T47D (cell line): ENCODE results near the gene ZFAND4.
"Not testable (repeated sequence)": the region's sequence is repeated elsewhere in the genome, so short reads cannot be mapped to it uniquely, and the experiment has no call there.

Source experiments
- DNase-seq, 2 experiments: peaks; one replicate each; pipeline versions ENCODE4 v3.0.0 to v3.0.0-alpha.2; 2011 to 2012; ENCODE audit warnings: low read depth in 1 of 2, low spot score in 1 of 2
- JUND ChIP-seq: IDR thresholded peaks from 2 replicates; pipeline ENCODE4 v1.6.1; 2012; ENCODE audit warnings: low read depth
- in situ Hi-C: cut with HindIII; loops from 2 replicates; pipeline ENCODE4 v1.10.0; 2016; ENCODE audit warnings: low sequenced_read_pairs, low pct_unique_long_range_greater_than_20kb

ZFAND4 gene

GRCh38 chr10:45624724-45625123 is 47.8 kb downstream of the ZFAND4 start:
- DNase-seq, result no peak
- no peak for TF ChIP-seq JUND
- in situ Hi-C loops, result no loop called here

DNA sequence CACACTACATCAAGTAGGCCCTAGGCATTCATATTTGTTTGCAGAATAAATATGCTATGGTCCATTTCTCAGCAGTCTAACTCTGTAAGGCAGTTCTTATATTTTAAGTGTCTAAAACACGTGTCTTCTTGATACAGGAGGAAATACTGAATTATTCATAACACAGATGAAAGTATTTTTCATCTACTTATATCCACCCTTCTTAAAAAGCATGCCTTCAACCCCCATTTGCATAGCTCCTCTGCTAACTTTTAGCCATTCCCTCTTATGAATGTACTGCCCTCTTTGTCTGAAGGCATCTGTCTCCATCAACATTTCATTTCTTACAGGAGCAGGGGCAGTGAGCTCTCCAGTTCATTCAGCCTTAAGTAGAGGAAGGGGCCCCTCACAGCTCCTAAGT is 57.7 kb downstream of the ZFAND4 start:
- in situ Hi-C loops, result no loop called here

DNA sequence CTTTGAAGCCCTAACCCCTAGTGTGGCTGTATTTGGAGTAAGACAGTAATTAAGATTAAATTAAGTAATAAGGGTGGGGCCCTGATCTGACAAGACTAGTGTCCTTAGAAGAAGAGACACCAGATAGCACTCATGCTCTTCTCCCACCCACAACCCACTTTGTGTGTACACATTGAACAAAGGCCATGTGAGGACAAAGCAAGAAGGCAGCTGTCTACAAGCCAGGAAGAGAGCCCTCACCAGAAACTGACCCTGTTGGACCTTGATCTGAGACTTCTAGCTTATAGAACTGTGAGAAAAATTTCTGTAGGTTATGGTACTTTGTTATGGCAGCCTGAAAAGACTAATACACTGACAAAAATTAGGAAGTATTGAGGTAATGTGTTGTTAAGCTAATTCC is 59.8 kb downstream of the ZFAND4 start:
- TF ChIP-seq JUND, result no peak
- in situ Hi-C loops, result no loop called here
- no peak for DNase-seq

More for the DNA sequence above, 57.7 kb downstream of the ZFAND4 start:
- DNase-seq, result no peak
- TF ChIP-seq JUND, result no peak

DNA sequence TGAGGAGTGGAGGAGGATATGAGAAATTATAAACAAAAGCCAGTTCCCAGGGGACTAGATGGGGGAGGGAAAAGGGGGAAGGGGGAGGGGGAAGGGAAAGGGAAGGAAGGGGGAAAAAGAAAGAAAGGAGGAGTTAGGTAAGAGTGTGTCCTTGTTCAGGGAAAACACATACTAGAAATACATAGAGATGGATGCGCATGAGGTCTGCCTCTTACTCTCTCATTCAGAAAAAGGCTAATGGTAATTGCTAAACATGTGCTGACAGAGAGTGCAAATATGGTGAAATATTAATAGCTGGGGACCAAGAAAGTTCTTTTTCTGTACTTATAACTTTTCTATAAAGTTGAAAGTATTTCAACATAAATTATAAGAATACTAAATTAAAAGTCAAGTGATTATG is 64.5 kb downstream of the ZFAND4 start:
- no peak for DNase-seq
- in situ Hi-C loops, result no loop called here
- no peak for TF ChIP-seq JUND

- DNase-seq, result no peak
- in situ Hi-C loops, result no loop called here
- no peak for TF ChIP-seq JUND
Observed at GRCh38 chr10:45607276-45607675, 65.3 kb downstream of the ZFAND4 start.

- in situ Hi-C loops, result no loop called here
- no peak for TF ChIP-seq JUND
Observed at GRCh38 chr10:45602836-45603235, 69.7 kb downstream of the ZFAND4 start.

GRCh38 chr10:45602082-45602730 is 70.4 kb downstream of the ZFAND4 start:
- no peak for TF ChIP-seq JUND

More at GRCh38 chr10:45602836-45603235, 69.7 kb downstream of the ZFAND4 start:
- DNase-seq, result no peak

GRCh38 chr10:45601254-45601930 is 71.2 kb downstream of the ZFAND4 start:
- in situ Hi-C loops, DNase-seq: not testable (repeated sequence)

More at GRCh38 chr10:45602082-45602730, 70.4 kb downstream of the ZFAND4 start:
- in situ Hi-C loops, result no loop called here
- DNase-seq, result no peak

DNA sequence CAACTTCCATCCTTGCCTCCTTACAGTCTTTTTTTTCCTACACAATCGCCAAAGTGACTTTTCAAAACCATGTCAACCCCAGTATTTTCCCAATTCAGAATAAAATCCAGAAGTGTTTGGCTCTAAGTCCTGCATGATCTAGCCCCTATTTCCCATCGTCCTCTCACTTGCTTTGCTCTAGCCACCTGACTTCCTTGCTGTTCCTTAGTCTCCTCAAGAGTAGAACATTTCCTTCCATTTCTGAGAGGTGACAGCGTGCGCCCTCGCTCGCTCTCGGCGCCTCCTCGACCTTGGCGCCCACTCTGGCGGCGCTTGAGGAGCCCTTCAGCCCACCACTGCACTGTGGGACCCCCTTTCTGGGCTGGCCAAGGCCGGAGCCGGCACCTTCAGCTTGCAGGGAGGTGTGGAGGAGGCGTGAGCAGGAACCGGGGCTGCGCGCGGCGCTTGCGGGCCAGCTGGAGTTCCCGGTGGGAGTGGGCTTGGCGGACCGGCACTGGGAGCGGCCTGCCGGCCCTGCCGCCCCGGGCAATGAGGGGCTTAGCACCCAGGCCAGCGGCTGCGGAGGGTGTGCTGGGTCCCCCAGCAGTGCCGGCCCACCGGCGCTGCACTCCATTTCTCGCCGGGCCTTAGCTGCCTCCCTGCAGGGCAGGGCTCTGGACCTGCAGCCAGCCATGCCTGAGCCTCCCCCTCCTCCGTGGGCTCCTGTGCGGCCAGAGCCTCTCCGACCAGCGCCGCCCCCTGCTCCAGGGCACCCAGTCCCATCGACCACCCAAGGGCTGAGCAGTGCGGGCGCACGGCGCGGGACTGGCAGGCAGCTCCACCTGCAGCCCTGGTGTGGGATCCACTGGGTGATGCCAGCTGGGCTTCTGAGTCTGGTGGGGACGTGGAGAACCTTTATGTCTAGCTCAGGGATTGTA is 72.0 kb downstream of the ZFAND4 start:
- in situ Hi-C loops, DNase-seq: not testable (repeated sequence)

DNA sequence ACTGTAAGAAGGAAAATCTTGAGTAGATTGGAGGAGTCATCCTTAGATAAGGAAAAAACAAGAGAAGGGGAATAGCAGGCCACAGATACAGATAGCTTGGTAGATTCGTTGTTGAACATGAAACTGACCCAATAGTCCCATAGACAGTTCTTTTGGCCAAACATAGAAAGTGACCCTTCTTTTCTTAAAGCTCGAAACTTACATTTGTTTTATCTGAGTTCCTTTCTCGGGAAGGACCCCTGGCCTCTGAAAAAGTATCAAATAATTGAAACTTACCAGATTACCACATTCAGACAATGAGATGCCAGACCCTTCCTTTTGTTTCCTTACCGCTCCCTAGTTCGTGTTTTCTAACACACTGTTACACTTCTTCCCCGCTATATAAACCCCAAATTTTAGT is 72.9 kb downstream of the ZFAND4 start:
- TF ChIP-seq JUND, result no peak
- in situ Hi-C loops, result no loop called here
- no peak for DNase-seq

- in situ Hi-C loops, result no loop called here
- no peak for DNase-seq
- no peak for TF ChIP-seq JUND
Observed at GRCh38 chr10:45599021-45599603, 73.5 kb downstream of the ZFAND4 start.

- no peak for TF ChIP-seq JUND
- no peak for DNase-seq
- in situ Hi-C loops, result no loop called here
Observed at GRCh38 chr10:45596526-45596925, 76.0 kb downstream of the ZFAND4 start.
